Measurements from ENCODE around the gene COL1A2. TPM values are rescaled to one million over a fixed set of nuclear protein-coding genes. Genes with fewer than 3 reads are reported as not detected.

The COL1A2 gene
- total and polyA plus RNA-seq, 9 donors = 2,438 to 8,644 (median 5,114) TPM

GRCh38 chr7:94357076-94357475 lies 37.6 kb upstream of the COL1A2 start:
- no peak overlapping the region for H3K4me3 ChIP-seq (ENCODE audit: low read length)
- no CpG with 5 or more reads among the region's 3 CpGs for WGBS (ENCODE audit: insufficient coverage)
- DNase-seq = no peak

GRCh38 chr7:94360926-94361325 lies 33.8 kb upstream of the COL1A2 start:
- H3K9me3 ChIP-seq (replicated peaks; ENCODE audit: control insufficient read depth, low read depth, low read length) = no peaks in the 10 kb centered on the region
- no peak overlapping the region for H3K27ac ChIP-seq (ENCODE audit: low read length)
- H3K27me3 ChIP-seq (ENCODE audit: control insufficient read depth, insufficient read depth, low read length) = no peaks in the 10 kb centered on the region
- H3K4me1 ChIP-seq (ENCODE audit: control insufficient read depth, insufficient read depth, low read length) = no peaks in the 10 kb centered on the region
- DNase-seq = no peak
- H3K4me3 ChIP-seq (ENCODE audit: low read length) = no peak overlapping the region
- H3K36me3 ChIP-seq (ENCODE audit: control insufficient read depth, insufficient read depth, low read length) = no peaks in the 10 kb centered on the region
- WGBS (ENCODE audit: insufficient coverage) = no CpG with 5 or more reads among the region's 2 CpGs

More at GRCh38 chr7:94357076-94357475, 37.6 kb upstream of the COL1A2 start:
- no peaks in the 10 kb centered on the region for H3K27me3 ChIP-seq (ENCODE audit: control insufficient read depth, insufficient read depth, low read length)
- H3K36me3 ChIP-seq (ENCODE audit: control insufficient read depth, insufficient read depth, low read length) = no peaks in the 10 kb centered on the region
- no peak overlapping the region for H3K27ac ChIP-seq (ENCODE audit: low read length)
- H3K9me3 ChIP-seq (replicated peaks; ENCODE audit: control insufficient read depth, low read depth, low read length) = no peaks in the 10 kb centered on the region
- H3K4me1 ChIP-seq (ENCODE audit: control insufficient read depth, insufficient read depth, low read length) = peaks cover 9% of the 10 kb centered on the region

- no peak overlapping the region for H3K4me3 ChIP-seq (ENCODE audit: low read length)
- no peaks in the 10 kb centered on the region for H3K9me3 ChIP-seq (replicated peaks; ENCODE audit: control insufficient read depth, low read depth, low read length)
- no peaks in the 10 kb centered on the region for H3K36me3 ChIP-seq (ENCODE audit: control insufficient read depth, insufficient read depth, low read length)
- peaks cover 5% of the 10 kb centered on the region for H3K4me1 ChIP-seq (ENCODE audit: control insufficient read depth, insufficient read depth, low read length)
- H3K27me3 ChIP-seq (ENCODE audit: control insufficient read depth, insufficient read depth, low read length) = no peaks in the 10 kb centered on the region
- DNase-seq = no peak
- 67% methylated on average over 1 of the region's 1 CpG for WGBS (ENCODE audit: insufficient coverage)
- H3K27ac ChIP-seq (ENCODE audit: low read length) = no peak overlapping the region
Observed at GRCh38 chr7:94362276-94362675, 32.4 kb upstream of the COL1A2 start.

- no peaks in the 10 kb centered on the region for H3K27me3 ChIP-seq (ENCODE audit: control insufficient read depth, insufficient read depth, low read length)
- H3K4me3 ChIP-seq (ENCODE audit: low read length) = no peak overlapping the region
- 43% methylated on average over 5 of the region's 5 CpGs for WGBS (ENCODE audit: insufficient coverage)
- no peak for DNase-seq
- H3K27ac ChIP-seq (ENCODE audit: low read length) = no peak overlapping the region
- no peaks in the 10 kb centered on the region for H3K36me3 ChIP-seq (ENCODE audit: control insufficient read depth, insufficient read depth, low read length)
- H3K9me3 ChIP-seq (replicated peaks; ENCODE audit: control insufficient read depth, low read depth, low read length) = no peaks in the 10 kb centered on the region
- peaks cover 13% of the 10 kb centered on the region for H3K4me1 ChIP-seq (ENCODE audit: control insufficient read depth, insufficient read depth, low read length)
Observed at GRCh38 chr7:94364816-94365215, 29.9 kb upstream of the COL1A2 start.

- no peak for DNase-seq
- no peaks in the 10 kb centered on the region for H3K27me3 ChIP-seq (ENCODE audit: control insufficient read depth, insufficient read depth, low read length)
- H3K4me3 ChIP-seq (ENCODE audit: low read length) = no peak overlapping the region
- WGBS (ENCODE audit: insufficient coverage) = 100% methylated on average over 2 of the region's 3 CpGs
- no peaks in the 10 kb centered on the region for H3K36me3 ChIP-seq (ENCODE audit: control insufficient read depth, insufficient read depth, low read length)
- H3K9me3 ChIP-seq (replicated peaks; ENCODE audit: control insufficient read depth, low read depth, low read length) = no peaks in the 10 kb centered on the region
- H3K4me1 ChIP-seq (ENCODE audit: control insufficient read depth, insufficient read depth, low read length) = peaks cover 13% of the 10 kb centered on the region
- peak overlapping the region; percentile 97 for H3K27ac ChIP-seq (ENCODE audit: low read length)
Observed at GRCh38 chr7:94366163-94366562, 28.5 kb upstream of the COL1A2 start.

- H3K27ac ChIP-seq (ENCODE audit: low read length) = peak overlapping the region; percentile 97
- H3K4me1 ChIP-seq (ENCODE audit: control insufficient read depth, insufficient read depth, low read length) = peaks cover 13% of the 10 kb centered on the region
- no CpG with 5 or more reads among the region's 4 CpGs for WGBS (ENCODE audit: insufficient coverage)
Observed at GRCh38 chr7:94366832-94367231, 27.9 kb upstream of the COL1A2 start.

GRCh38 chr7:94367949-94368348 lies 26.7 kb upstream of the COL1A2 start:
- no peaks in the 10 kb centered on the region for H3K36me3 ChIP-seq (ENCODE audit: control insufficient read depth, insufficient read depth, low read length)
- H3K4me3 ChIP-seq (ENCODE audit: low read length) = peak overlapping the region; percentile 9
- H3K27ac ChIP-seq (ENCODE audit: low read length) = peak overlapping the region; percentile 97
- no peaks in the 10 kb centered on the region for H3K27me3 ChIP-seq (ENCODE audit: control insufficient read depth, insufficient read depth, low read length)
- H3K4me1 ChIP-seq (ENCODE audit: control insufficient read depth, insufficient read depth, low read length) = peaks cover 13% of the 10 kb centered on the region
- no peaks in the 10 kb centered on the region for H3K9me3 ChIP-seq (replicated peaks; ENCODE audit: control insufficient read depth, low read depth, low read length)
- DNase-seq = no peak
- WGBS (ENCODE audit: insufficient coverage) = no CpG with 5 or more reads among the region's 2 CpGs

More at GRCh38 chr7:94366832-94367231, 27.9 kb upstream of the COL1A2 start:
- no peak for DNase-seq
- Histone ChIP-seq H3K36me3 (ENCODE audit: control insufficient read depth, insufficient read depth, low read length) (no peaks in the 10 kb centered on the region), H3K27me3 (ENCODE audit: control insufficient read depth, insufficient read depth, low read length) (no peaks in the 10 kb centered on the region), H3K9me3 (replicated peaks; ENCODE audit: control insufficient read depth, low read depth, low read length) (no peaks in the 10 kb centered on the region), H3K4me3 (ENCODE audit: low read length) (no peak overlapping the region)

GRCh38 chr7:94368371-94368791 lies 26.3 kb upstream of the COL1A2 start:
- DNase-seq = peak; percentile 99
- Histone ChIP-seq H3K36me3 (ENCODE audit: control insufficient read depth, insufficient read depth, low read length) (no peaks in the 10 kb centered on the region), H3K4me3 (ENCODE audit: low read length) (no peak overlapping the region), H3K9me3 (replicated peaks; ENCODE audit: control insufficient read depth, low read depth, low read length) (no peaks in the 10 kb centered on the region), H3K27ac (ENCODE audit: low read length) (peak overlapping the region; percentile 97), H3K27me3 (ENCODE audit: control insufficient read depth, insufficient read depth, low read length) (no peaks in the 10 kb centered on the region), H3K4me1 (ENCODE audit: control insufficient read depth, insufficient read depth, low read length) (peaks cover 13% of the 10 kb centered on the region)
- 6% methylated on average over 2 of the region's 5 CpGs for WGBS (ENCODE audit: insufficient coverage)

- H3K4me3 ChIP-seq (ENCODE audit: low read length) = peak overlapping the region; percentile 18
- no CpG with 5 or more reads among the region's 2 CpGs for WGBS (ENCODE audit: insufficient coverage)
Observed at GRCh38 chr7:94374231-94374630, 20.5 kb upstream of the COL1A2 start.

GRCh38 chr7:94374721-94375566 lies 19.8 kb upstream of the COL1A2 start:
- 16% methylated on average over 2 of the region's 5 CpGs for WGBS (ENCODE audit: insufficient coverage)
- DNase-seq = peak; percentile 99
- H3K4me1 ChIP-seq (ENCODE audit: control insufficient read depth, insufficient read depth, low read length) = peaks cover 21% of the 10 kb centered on the region
- peak overlapping the region; percentile 28 for H3K4me3 ChIP-seq (ENCODE audit: low read length)
- no peaks in the 10 kb centered on the region for H3K27me3 ChIP-seq (ENCODE audit: control insufficient read depth, insufficient read depth, low read length)
- H3K27ac ChIP-seq (ENCODE audit: low read length) = peak overlapping the region; percentile 98
- H3K9me3 ChIP-seq (replicated peaks; ENCODE audit: control insufficient read depth, low read depth, low read length) = no peaks in the 10 kb centered on the region
- no peaks in the 10 kb centered on the region for H3K36me3 ChIP-seq (ENCODE audit: control insufficient read depth, insufficient read depth, low read length)

More at GRCh38 chr7:94374231-94374630, 20.5 kb upstream of the COL1A2 start:
- Histone ChIP-seq H3K27ac (ENCODE audit: low read length) (peak overlapping the region; percentile 98), H3K36me3 (ENCODE audit: control insufficient read depth, insufficient read depth, low read length) (no peaks in the 10 kb centered on the region), H3K4me1 (ENCODE audit: control insufficient read depth, insufficient read depth, low read length) (peaks cover 21% of the 10 kb centered on the region), H3K27me3 (ENCODE audit: control insufficient read depth, insufficient read depth, low read length) (no peaks in the 10 kb centered on the region), H3K9me3 (replicated peaks; ENCODE audit: control insufficient read depth, low read depth, low read length) (no peaks in the 10 kb centered on the region)
- peak; percentile 96 for DNase-seq
